Hypothalamus (tissue), 51 donors: ENCODE results near the gene CECR2.

Experiments used
- DNase-seq, 51 donors: peaks; one replicate each; lab custom pipeline; 2025; lab: John Stamatoyannopoulos, UW

Gene CECR2

DNA sequence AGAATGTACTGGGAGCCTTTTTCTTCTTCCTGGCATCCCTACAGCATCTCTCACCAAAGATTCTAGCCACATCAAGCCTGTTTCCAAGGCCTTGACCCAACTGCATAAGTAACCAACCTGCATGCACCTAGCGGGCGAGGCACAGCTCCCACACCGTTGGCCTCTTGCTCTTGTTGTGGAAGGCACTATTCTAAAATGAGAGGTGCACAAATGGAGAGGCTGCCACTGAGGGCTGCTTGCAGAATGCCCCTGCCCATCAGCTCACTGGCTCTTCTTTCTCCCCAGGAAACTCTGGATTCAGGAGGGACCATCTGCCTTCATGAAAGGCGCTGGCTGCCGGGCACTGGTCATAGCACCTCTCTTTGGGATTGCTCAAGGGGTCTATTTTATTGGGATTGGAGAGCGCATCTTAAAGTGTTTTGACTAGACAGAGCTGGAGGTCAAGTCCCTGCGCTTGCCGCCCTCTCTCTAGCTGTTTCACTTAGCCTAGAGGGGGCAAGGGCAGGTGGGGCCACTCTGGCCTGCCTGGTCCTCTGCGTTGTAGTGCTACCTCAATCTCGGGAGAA is 220.6 kb downstream of the CECR2 start:
- no peak for DNase-seq

DNA sequence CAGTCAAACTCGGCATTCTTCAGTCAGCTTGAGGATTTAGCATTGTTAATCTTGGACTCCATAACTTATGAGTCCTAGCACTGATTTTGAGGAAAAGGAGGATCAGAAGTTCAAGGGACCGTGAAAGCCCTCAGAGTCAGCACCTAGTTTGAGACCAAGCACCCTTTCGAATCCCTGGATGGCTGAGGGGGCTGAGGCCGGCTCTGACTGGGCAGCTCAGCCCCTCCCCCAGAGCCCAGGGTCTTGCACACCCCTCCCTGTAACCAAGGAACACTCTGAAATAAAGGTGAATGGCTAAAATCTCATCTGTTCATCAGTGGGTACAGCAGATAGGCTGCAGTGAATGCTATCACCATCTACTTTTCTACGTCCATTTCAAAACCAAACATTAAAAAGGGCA is 221.3 kb downstream of the CECR2 start:
- DNase-seq, result no peak

GRCh38 chr22:17592201-17592600 is 222.9 kb downstream of the CECR2 start:
- DNase-seq, result no peak

DNA sequence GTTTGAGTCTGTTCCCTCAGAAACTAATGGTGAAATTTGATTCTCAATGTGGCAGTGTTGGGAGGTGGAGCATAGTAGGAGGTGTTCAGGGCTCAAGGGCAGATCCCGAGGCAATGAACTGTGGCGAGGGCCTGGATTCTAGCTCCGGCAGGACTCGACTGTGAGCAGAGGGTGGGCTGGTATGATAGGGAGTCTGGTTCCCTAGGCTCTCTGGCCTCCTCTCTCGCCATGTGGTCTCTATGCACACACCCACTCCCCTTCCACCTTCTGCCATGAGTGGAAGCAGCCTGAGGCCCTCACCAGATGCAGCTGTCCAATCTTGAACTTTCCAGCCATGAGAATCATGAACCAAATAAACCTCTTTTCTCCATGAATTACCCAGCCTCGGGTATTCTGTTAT is 227.0 kb downstream of the CECR2 start:
- DNase-seq, result no peak

GRCh38 chr22:17597217-17597616 is 228.0 kb downstream of the CECR2 start:
- DNase-seq, result no peak

GRCh38 chr22:17598318-17598717 is 229.1 kb downstream of the CECR2 start:
- DNase-seq, result no peak

- DNase-seq, result no peak
Measured at GRCh38 chr22:17601031-17601430, 231.8 kb downstream of the CECR2 start.

DNA sequence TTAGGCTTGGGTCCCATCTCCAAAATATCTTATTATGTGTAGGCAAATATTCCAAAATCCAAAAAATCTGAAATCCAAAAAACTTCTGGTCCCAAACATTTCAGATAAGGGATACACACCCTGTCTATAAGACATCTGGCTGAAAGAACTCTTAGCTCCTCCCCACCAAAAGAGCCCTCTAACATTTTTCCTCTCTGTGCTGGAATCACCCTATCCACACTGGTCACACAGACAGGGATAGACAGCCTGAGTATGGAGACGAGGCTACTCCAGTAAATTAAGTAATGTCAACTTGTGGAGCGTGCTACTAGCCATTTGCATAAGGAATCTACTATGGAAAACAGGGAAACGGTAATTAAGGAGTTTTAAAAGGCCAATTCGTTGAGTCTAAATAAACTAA is 234.4 kb downstream of the CECR2 start:
- no peak for DNase-seq

DNA sequence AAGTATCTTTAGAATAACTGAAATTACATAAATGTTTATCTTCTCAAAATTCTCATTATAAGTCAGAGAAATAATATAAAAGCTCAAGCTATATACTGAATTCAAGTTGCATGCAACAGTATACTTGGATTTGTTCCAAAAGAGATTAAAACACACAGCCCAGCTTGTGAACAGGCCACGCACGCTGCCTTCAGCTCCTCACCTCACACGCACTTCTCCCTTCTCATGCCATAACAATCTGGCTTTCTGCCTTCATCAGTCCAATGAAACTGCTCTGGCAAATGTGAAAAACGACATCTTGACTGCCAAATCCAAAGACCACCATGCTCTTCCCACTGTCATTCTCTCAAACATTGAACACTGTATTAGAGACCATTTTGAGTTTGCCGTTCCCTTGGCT is 237.2 kb downstream of the CECR2 start:
- no peak for DNase-seq
